Measurements from ENCODE around the gene KLF18. TPM values are rescaled to one million over a fixed set of nuclear protein-coding genes. Genes with fewer than 3 reads are reported as not detected.
A peak's percentile ranks its signal among the peaks of the same experiment; 100 is the strongest.
"Not testable (repeated sequence)": the region's sequence is repeated elsewhere in the genome, so short reads cannot be mapped to it uniquely, and the experiment has no call there.

Gene KLF18
- total RNA-seq, 1 experiment from 2014 or later = not detected

- no peak overlapping the region for H3K27ac ChIP-seq
- no peak overlapping the region for H3K4me3 ChIP-seq
- H3K9me3 ChIP-seq (replicated peaks) = peaks cover 6% of the 10 kb centered on the region
- no peak for DNase-seq (ENCODE audit: low read depth in 1 of 2, low spot score in 2 of 2)
- H3K36me3 ChIP-seq = no peaks in the 10 kb centered on the region
- no peaks in the 10 kb centered on the region for H3K27me3 ChIP-seq (replicated peaks)
- H3K4me1 ChIP-seq (replicated peaks) = no peaks in the 10 kb centered on the region
Observed at GRCh38 chr1:44144962-44145756, 3.7 kb upstream of the KLF18 start.

DNA sequence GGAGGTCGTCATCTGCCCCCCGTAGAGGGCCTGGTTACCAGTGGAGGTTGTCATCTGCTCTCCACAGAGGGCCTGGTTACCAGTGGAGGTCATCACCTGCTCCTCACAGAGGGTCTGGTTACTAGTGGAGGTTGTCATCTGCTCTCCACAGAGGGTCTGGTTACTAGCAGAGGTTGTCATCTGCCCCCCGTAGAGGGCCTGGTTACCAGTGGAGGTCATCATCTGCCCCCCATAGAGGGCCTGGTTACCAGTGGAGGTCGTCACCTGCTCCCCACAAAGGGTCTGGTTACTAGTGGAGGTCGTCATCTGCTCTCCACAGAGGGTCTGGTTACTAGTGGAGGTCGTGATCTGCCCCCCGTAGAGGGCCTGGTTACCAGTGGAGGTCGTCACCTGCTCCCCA, 1.9 kb downstream of the KLF18 start:
- H3K27ac ChIP-seq; H3K27me3 ChIP-seq (replicated peaks); H3K9me3 ChIP-seq (replicated peaks); H3K4me1 ChIP-seq (replicated peaks); DNase-seq (ENCODE audit: low read depth in 1 of 2, low spot score in 2 of 2); H3K4me3 ChIP-seq; H3K36me3 ChIP-seq: not testable (repeated sequence)

DNA sequence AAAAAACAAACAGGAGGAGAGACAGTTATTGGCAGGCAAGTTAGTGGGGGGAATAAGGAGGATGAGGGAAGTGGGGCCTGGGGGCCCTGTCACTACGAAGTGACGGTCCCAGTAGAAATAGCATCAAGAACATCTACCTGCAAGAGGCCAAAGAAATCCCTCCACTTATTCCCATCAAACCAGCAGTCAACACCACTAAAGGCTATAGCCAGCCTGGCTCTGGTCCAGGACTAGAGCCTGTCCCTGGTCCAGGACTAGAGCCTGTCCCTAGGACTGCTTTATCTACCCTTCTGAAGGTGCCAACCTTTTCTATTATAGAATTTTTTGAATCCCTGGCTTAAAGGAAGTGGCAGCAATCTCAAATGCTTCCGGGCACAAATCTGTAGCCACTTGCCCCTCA, 3.2 kb downstream of the KLF18 start:
- Histone ChIP-seq H3K9me3 (replicated peaks) (no peaks in the 10 kb centered on the region; the same call in 1 of the 2 replicates), H3K4me1 (replicated peaks) (no peaks in the 10 kb centered on the region), H3K27ac (no peak overlapping the region), H3K4me3 (no peak overlapping the region), H3K36me3 (no peaks in the 10 kb centered on the region), H3K27me3 (replicated peaks) (0 out of 2 replicates have a peak, but pooled peaks cover 3% of the 10 kb centered on the region)
- no peak for DNase-seq (ENCODE audit: low read depth in 1 of 2, low spot score in 2 of 2)

GRCh38 chr1:44135886-44136285, 5.5 kb downstream of the KLF18 start:
- H3K27ac ChIP-seq = no peak overlapping the region
- H3K36me3 ChIP-seq = no peaks in the 10 kb centered on the region
- H3K27me3 ChIP-seq (replicated peaks) = 0 out of 2 replicates have a peak, but pooled peaks cover 3% of the 10 kb centered on the region
- H3K9me3 ChIP-seq (replicated peaks) = no peaks in the 10 kb centered on the region
- H3K4me3 ChIP-seq = no peak overlapping the region
- no peaks in the 10 kb centered on the region for H3K4me1 ChIP-seq (replicated peaks)
- no peak for DNase-seq (ENCODE audit: low read depth in 1 of 2, low spot score in 2 of 2)

GRCh38 chr1:44134071-44134920, 7.1 kb downstream of the KLF18 start:
- Histone ChIP-seq H3K4me3 (no peak overlapping the region), H3K27ac (no peak overlapping the region), H3K27me3 (replicated peaks) (0 out of 2 replicates have a peak, but pooled peaks cover 3% of the 10 kb centered on the region), H3K36me3 (no peaks in the 10 kb centered on the region), H3K9me3 (replicated peaks) (no peaks in the 10 kb centered on the region), H3K4me1 (replicated peaks) (no peaks in the 10 kb centered on the region)
- DNase-seq (ENCODE audit: low read depth in 1 of 2, low spot score in 2 of 2) = no peak

DNA sequence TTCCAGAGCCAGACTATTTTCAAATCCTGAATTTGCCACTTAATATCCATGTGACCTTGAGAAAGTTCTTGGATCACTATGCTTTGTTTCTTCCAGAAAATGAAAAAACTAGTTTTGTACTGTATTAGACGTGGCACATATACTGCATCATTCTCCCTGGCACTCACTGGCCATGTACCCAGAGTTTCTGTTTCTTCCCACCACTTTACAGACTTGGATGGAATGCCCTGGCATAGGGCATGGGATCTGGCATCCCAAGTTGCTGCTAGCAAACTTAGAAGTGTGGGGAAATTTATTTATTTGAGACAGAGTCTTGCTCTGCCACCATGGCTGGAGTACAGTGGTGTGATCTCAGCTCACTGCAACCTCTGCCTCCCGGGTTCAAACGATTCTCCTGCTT, 10.0 kb downstream of the KLF18 start:
- H3K4me3 ChIP-seq = no peak overlapping the region
- no peak for DNase-seq (ENCODE audit: low read depth in 1 of 2, low spot score in 2 of 2)
- H3K36me3 ChIP-seq = no peaks in the 10 kb centered on the region
- H3K9me3 ChIP-seq (replicated peaks) = no peaks in the 10 kb centered on the region
- H3K27me3 ChIP-seq (replicated peaks) = 0 out of 2 replicates have a peak, but pooled peaks cover 3% of the 10 kb centered on the region
- H3K4me1 ChIP-seq (replicated peaks) = no peaks in the 10 kb centered on the region
- no peak overlapping the region for H3K27ac ChIP-seq

DNA sequence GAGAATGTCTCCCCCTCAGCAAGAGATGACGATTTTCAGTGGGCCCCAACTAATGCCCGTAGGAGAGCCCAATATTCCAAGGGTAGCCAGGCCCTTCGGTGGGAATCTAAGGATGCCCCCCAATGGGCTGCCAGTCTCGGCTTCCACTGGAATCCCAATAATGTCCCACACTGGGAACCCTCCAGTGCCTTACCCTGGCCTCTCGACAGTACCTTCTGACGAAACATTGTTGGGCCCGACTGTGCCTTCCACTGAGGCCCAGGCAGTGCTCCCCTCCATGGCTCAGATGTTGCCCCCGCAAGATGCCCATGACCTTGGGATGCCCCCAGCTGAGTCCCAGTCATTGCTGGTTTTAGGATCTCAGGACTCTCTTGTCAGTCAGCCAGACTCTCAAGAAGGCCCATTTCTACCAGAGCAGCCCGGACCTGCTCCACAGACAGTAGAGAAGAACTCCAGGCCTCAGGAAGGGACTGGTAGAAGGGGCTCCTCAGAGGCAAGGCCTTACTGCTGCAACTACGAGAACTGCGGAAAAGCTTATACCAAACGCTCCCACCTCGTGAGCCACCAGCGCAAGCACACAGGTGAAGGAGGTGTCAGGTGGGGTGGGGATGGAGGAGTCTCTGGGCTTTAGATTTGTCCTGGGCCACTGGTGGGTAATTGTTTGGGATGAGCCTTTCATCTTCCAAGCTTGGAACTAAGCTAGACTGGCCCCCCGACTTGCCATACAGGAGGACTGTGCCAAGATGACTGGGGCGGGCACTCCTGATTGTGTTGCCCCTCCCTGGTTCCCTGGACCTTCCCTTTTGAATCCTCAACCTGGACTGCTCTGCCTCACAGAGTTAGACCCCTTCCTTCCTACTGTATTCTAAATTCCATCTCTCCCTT, 11.6 kb downstream of the KLF18 start:
- Histone ChIP-seq H3K4me3 (no peak overlapping the region), H3K27ac (no peak overlapping the region), H3K4me1 (replicated peaks) (no peaks in the 10 kb centered on the region), H3K9me3 (replicated peaks) (no peaks in the 10 kb centered on the region), H3K27me3 (replicated peaks) (0 out of 2 replicates have a peak, but pooled peaks cover 3% of the 10 kb centered on the region), H3K36me3 (no peaks in the 10 kb centered on the region)
- no peak for DNase-seq (ENCODE audit: low read depth in 1 of 2, low spot score in 2 of 2)

GRCh38 chr1:44120398-44120949, 21.0 kb downstream of the KLF18 start:
- H3K9me3 ChIP-seq (replicated peaks) = no peaks in the 10 kb centered on the region
- no peak overlapping the region for H3K4me3 ChIP-seq
- no peaks in the 10 kb centered on the region for H3K4me1 ChIP-seq (replicated peaks)
- H3K27ac ChIP-seq = no peak overlapping the region
- H3K27me3 ChIP-seq (replicated peaks) = peaks cover 13% of the 10 kb centered on the region
- H3K36me3 ChIP-seq = no peaks in the 10 kb centered on the region
- DNase-seq (ENCODE audit: low read depth in 1 of 2, low spot score in 2 of 2) = peak in 1 of 2 experiments; percentile 9

DNA sequence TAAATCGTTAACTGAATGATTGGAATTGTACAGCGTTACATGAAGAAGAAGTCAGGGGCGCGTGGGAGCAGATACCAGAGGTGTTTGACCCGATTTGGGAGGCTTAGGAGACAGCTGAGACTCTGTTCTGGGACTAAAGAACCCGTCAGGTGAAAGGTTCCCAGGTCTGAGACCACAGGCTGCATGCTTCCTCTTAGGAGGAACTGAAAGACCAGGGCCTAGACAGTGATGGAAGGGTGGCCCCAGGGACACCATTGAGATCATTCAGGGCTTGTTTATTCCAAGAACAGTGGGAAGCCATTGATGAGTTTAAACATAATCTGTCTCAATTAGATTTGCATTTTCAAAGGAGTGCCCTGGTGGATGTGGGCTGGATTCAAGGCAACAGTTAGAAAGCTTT, 21.9 kb downstream of the KLF18 start:
- no peak overlapping the region for H3K27ac ChIP-seq
- DNase-seq (ENCODE audit: low read depth in 1 of 2, low spot score in 2 of 2) = peak in 1 of 2 experiments; percentile 15
- H3K9me3 ChIP-seq (replicated peaks) = no peaks in the 10 kb centered on the region
- H3K27me3 ChIP-seq (replicated peaks) = peaks cover 13% of the 10 kb centered on the region
- H3K4me3 ChIP-seq = no peak overlapping the region
- H3K36me3 ChIP-seq = no peaks in the 10 kb centered on the region
- H3K4me1 ChIP-seq (replicated peaks) = no peaks in the 10 kb centered on the region

DNA sequence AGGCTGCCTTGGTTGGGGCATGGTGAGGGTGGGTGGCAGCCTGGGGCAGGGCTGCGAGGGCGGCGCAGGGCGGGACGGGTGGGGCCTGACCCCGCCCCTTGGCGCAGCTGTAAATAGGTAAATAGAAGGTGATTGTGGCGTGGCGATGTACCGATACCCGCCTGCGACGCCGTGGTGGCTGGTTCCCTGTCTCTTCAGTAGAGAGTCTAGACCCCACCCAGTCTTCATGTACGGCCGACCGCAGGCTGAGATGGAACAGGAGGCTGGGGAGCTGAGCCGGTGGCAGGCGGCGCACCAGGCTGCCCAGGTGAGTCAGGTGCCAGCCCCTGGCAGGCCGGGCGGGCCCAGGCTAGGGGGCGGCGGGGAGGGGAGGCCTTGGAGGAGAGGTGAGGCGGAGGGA, 22.7 kb downstream of the KLF18 start, which contains the start of gene KLF17:
Gene KLF17 (plus strand): TSS at position 140 of the 400 bp plus-strand sequence. CDS start 87 bp downstream, at position 227.
- H3K36me3 ChIP-seq = no peaks in the 10 kb centered on the region
- no peak within 1 kb of the TSS for H3K4me3 ChIP-seq
- no peak within 1 kb of the TSS for H3K27ac ChIP-seq
- no peaks in the 10 kb centered on the region for H3K4me1 ChIP-seq (replicated peaks)
- H3K9me3 ChIP-seq (replicated peaks) = no peaks in the 10 kb centered on the region
- no peak for DNase-seq (ENCODE audit: low read depth in 1 of 2, low spot score in 2 of 2)
- peaks cover 13% of the 10 kb centered on the region for H3K27me3 ChIP-seq (replicated peaks)

DNA sequence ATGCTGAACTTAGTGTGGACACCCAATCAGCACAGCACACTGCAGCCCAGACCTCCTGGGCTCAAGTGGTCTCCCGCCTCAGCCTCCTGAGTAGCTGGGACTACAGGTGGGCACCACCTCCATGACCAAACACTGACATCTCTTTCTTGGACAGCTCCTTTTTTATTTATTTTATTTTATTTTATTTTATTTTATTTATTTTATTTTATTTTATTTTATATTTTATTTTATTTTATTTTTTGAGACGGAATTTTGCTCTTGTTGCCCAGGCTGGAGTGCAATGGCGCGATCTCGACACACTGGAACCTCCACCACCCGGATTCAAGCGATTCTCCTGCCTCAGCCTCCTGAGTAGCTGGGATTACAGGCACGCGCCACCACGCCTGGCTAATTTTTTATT, 24.2 kb downstream of the KLF18 start:
- peaks cover 13% of the 10 kb centered on the region for H3K27me3 ChIP-seq (replicated peaks)
- H3K4me3 ChIP-seq; DNase-seq (ENCODE audit: low read depth in 1 of 2, low spot score in 2 of 2); H3K4me1 ChIP-seq (replicated peaks); H3K27ac ChIP-seq; H3K36me3 ChIP-seq; H3K9me3 ChIP-seq (replicated peaks): not testable (repeated sequence)

DNA sequence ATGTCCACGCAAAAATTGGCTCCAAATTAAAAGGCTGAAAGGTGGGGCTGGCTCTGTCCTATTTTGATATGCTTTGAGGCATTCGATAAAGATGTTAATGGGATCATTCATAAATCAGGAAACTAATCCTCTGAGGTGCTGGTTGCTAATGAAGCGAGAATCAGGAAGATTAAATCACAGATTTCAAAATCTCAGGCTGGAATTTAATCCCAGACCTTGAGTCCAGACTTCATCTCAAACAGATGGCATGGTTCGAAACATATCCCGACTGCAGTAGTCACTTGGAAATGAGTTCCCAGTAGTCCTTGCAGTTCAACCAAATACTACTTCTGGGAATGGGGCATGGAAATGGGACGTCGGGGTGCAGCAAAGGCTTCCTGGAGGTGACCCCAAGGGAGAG, 27.3 kb downstream of the KLF18 start:
- Histone ChIP-seq H3K4me3 (no peak overlapping the region), H3K27me3 (replicated peaks) (no peaks in the 10 kb centered on the region), H3K9me3 (replicated peaks) (no peaks in the 10 kb centered on the region), H3K36me3 (no peaks in the 10 kb centered on the region), H3K27ac (no peak overlapping the region), H3K4me1 (replicated peaks) (no peaks in the 10 kb centered on the region)
- no peak for DNase-seq (ENCODE audit: low read depth in 1 of 2, low spot score in 2 of 2)

DNA sequence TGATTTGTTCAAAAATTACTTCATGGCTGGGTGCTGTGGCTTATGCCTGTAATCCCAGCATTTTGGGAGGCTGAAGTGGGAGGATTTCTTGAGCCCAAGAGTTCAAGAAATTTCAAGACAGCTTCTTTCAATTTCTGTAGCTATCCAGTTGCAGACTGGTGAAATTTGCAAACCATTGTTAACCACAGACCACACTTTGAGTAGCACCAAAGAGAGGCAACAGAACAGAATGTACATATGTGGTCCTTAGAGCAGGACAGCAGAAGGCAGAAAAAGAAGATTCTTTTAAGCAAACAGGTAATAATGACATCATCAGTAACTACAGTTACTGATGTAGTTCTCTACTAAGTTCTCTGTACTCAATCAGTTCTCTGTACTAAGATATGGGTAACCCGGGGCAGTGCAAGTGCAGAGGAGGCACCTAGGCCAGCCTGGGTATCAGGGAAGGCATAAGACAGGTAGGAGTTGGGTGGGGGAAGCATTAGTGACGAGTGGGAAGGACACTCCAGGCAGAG, 28.3 kb downstream of the KLF18 start:
- H3K9me3 ChIP-seq (replicated peaks) = no peaks in the 10 kb centered on the region
- no peaks in the 10 kb centered on the region for H3K36me3 ChIP-seq
- H3K4me1 ChIP-seq (replicated peaks) = no peaks in the 10 kb centered on the region
- H3K27ac ChIP-seq = no peak overlapping the region
- DNase-seq (ENCODE audit: low read depth in 1 of 2, low spot score in 2 of 2) = no peak
- no peaks in the 10 kb centered on the region for H3K27me3 ChIP-seq (replicated peaks)
- no peak overlapping the region for H3K4me3 ChIP-seq
